CD4-positive, alpha-beta memory T cell (primary cell): ENCODE measurements around the gene WHRN. TPM values are rescaled to one million over a fixed set of nuclear protein-coding genes. Genes with fewer than 3 reads are reported as not detected.

Source experiments
- CTCF ChIA-PET: fragments of 350-600 bp; sonication (Branson Sonifier 250); formaldehyde crosslinking; loops from one replicate; lab custom pipeline; 2021; ENCODE audit warnings: inconsistent platforms; ENCODE audit not compliant: partially characterized antibody; lab: Charles Lee
- POLR2A ChIA-PET: fragments of 350-600 bp; sonication (Branson Sonifier 250); formaldehyde crosslinking; loops from one replicate; lab custom pipeline; 2021; ENCODE audit not compliant: partially characterized antibody; lab: Charles Lee
- DNase-seq, 5 donors: peaks; one replicate each; pipeline versions ENCODE4 v3.0.0 to v3.0.0-alpha.2; 2020 to 2022; ENCODE audit warnings: mixed read lengths in 1 of 5
- H3K27ac ChIP-seq: one replicate; pipeline ENCODE4 v1.7.0; 2013; ENCODE audit warnings: low read depth, low read length
- H3K27me3 ChIP-seq: 2 replicates; pipeline ENCODE4 v1.7.0; 2013; ENCODE audit warnings: mild to moderate bottlenecking, low read length, moderate library complexity; ENCODE audit not compliant: insufficient read depth
- H3K36me3 ChIP-seq: 2 replicates; pipeline ENCODE4 v1.7.0; 2013; ENCODE audit warnings: mild to moderate bottlenecking, low read length, moderate library complexity; ENCODE audit not compliant: insufficient read depth
- H3K4me1 ChIP-seq: 2 replicates; pipeline ENCODE4 v1.7.0; 2013; ENCODE audit warnings: mild to moderate bottlenecking, low read length, moderate library complexity; ENCODE audit not compliant: insufficient read depth
- H3K4me3 ChIP-seq, 2 donors: one replicate each; pipeline ENCODE4 v1.7.0; 2013; ENCODE audit warnings: low read length in 2 of 2, mild to moderate bottlenecking in 1 of 2
- H3K9me3 ChIP-seq, 2 donors: one replicate each; pipeline ENCODE4 v1.7.0; 2013; ENCODE audit warnings: low read length in 2 of 2, control low read depth in 1 of 2; ENCODE audit not compliant: control insufficient read depth in 1 of 2
- H3K27ac Mint-ChIP-seq, 7 donors: one replicate each; pipeline ENCODE4 v1.8.0; 2020 to 2021; ENCODE audit warnings: mixed read lengths in 7 of 7, mild to moderate bottlenecking in 6 of 7, inconsistent platforms in 3 of 7, moderate library complexity in 3 of 7
- H3K27me3 Mint-ChIP-seq, 2 donors: one replicate each; pipeline ENCODE4 v1.8.0; 2020 to 2021; ENCODE audit warnings: mixed read lengths in 2 of 2
- H3K36me3 Mint-ChIP-seq, 2 donors: one replicate each; pipeline ENCODE4 v1.8.0; 2020 to 2021; ENCODE audit warnings: mixed read lengths in 2 of 2, inconsistent platforms in 1 of 2, mild to moderate bottlenecking in 1 of 2
- H3K4me1 Mint-ChIP-seq, 4 donors: one replicate each; pipeline ENCODE4 v1.8.0; 2020 to 2021; ENCODE audit warnings: mixed read lengths in 4 of 4, mild to moderate bottlenecking in 1 of 4
- H3K4me3 Mint-ChIP-seq, 8 donors: one replicate each; pipeline ENCODE4 v1.8.0; 2020 to 2021; ENCODE audit warnings: mixed read lengths in 8 of 8, mild to moderate bottlenecking in 7 of 8, moderate library complexity in 6 of 8, inconsistent platforms in 3 of 8
- H3K9me3 Mint-ChIP-seq, 8 donors: one replicate each; pipeline ENCODE4 v1.8.0; 2020 to 2021; ENCODE audit warnings: mixed read lengths in 8 of 8, mild to moderate bottlenecking in 5 of 8, inconsistent platforms in 3 of 8, moderate library complexity in 1 of 8
- intact Hi-C: fragments of 100-400 bp; cut with micrococcal nuclease; formaldehyde crosslinking; loops from one replicate; pipeline ENCODE4 v1.15.1; 2023
- polyA plus RNA-seq, 2 donors: library from polyadenylated mRNA; unstranded; fragments of 300-500 nt; fragmentation: Illumina TruSeq; gene quantifications; one replicate each; pipeline ENCODE4 v1.2.3, GENCODE V29; 2021
- total RNA-seq, 2 experiments: library from RNA; stranded (reverse); gene quantifications; one replicate each; pipeline ENCODE4 v1.2.3, GENCODE V29; 2021

WHRN gene
- 10 to 100 TPM in 1 of 2 experiments, 1 to 10 TPM in 1; 8.4 to 10.1 TPM for total RNA-seq
- 1 to 10 TPM in 1 of 2 donors, under 1 TPM in 1; 0.24 to 1.5 TPM for polyA plus RNA-seq

DNA sequence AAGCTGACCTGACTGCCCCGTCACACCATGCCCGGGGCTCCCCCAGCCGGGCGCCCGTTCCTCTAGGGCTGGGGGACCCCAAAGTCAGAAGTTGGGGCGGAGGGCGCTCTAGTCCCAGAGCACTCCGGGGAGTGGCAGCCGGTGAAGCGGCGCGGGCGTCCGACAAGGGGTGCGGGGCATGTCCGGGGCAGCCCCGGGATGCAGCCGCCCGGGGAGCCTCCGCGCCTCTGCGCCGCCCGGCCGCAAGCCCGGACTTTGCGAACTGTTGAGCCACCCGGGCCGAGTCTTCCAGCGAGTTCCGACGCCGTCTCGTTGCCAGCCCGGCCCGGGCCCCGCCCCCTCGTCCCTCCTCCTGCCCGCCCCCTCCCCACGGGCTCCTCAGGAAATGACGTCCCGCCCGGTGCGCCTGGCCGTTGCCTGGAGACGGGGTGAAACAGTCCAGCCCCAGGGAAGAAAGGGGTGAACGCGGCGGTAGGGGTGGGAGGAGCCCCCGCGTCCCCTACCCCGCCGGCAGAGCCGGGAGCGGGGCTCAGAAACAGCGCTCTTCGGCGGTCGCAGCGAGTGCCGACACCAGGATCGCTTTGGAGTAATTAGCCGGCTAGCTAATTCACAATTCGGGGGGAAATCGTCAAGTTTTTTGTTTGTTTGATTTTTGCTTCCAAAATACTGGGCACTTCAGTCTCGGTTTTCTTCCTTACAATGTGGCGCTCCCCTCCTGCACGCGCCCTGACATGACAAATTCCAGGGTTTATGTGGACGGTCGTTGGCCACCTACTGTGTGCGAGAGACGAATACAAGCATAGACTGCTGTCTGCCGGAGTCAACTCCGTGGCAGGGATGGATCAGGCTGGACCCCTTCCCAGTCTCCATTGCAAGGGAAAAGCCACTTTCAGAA lies at the start of gene WHRN:
Gene WHRN, minus strand, starts transcription at position 287 of the 895 bp plus-strand sequence. CDS start 672 bp downstream, outside the sequence.
- Mint-ChIP-seq H3K36me3 (no peaks in the 10 kb centered on the region), H3K4me3 (peak within 1 kb of the TSS; percentile 83 to 90 (median 87)), H3K27ac (peak within 1 kb of the TSS; percentile 89 to 97 (median 93)), H3K4me1 (peaks cover 10 to 45% (median 32%) of the 10 kb centered on the region in 4 donors), H3K9me3 (no peaks in the 10 kb centered on the region), H3K27me3 (peaks cover 16 to 17% of the 10 kb centered on the region in 2 donors)
- intact Hi-C loops, result loop anchor here (1.0 to 10.0 kb wide), 8 partner anchors 18 to 171 kb away; partner anchors contain the start of genes AKNA and ATP6V1G1
- H3K27me3 ChIP-seq, result peaks cover 4% of the 10 kb centered on the region
- H3K36me3 ChIP-seq, result no peaks in the 10 kb centered on the region
- H3K9me3 ChIP-seq, result no peaks in the 10 kb centered on the region
- peak within 1 kb of the TSS; percentile 47 for H3K27ac ChIP-seq
- POLR2A ChIA-PET, result interaction anchor here (0.6 to 3.0 kb wide), 12 partner anchors 18 to 764 kb away, joined by 3 to 15 read pairs (median 4); partner anchors contain the start of gene ATP6V1G1
- peak; percentile 91 to 95 (median 93) for DNase-seq
- peaks cover 22% of the 10 kb centered on the region for H3K4me1 ChIP-seq
- CTCF ChIA-PET, result interaction anchor here (1.0 to 6.9 kb wide), 10 partner anchors 17 to 148 kb away, joined by 3 to 75 read pairs (median 19); partner anchors contain the start of gene AKNA
- H3K4me3 ChIP-seq, result peak within 1 kb of the TSS; percentile 62 to 63

DNA sequence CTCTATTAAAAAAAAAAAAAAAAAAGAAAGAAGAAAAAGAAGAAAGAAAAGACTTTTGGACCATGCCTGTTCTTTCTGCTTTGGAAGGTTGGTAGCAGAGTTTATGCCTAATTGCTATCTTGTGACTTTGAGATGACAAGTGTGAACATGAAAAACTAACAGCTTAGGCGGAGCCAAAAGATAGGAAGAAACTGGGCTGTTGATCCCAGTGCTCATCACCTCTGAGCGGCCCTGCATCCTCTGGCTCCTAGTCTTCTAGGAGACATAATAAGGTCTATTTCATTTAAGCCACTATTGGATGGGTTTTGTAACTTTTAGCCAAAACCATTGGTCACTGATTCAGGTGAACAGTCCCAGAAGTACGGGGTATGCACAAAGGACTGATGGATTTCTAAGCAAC lies 47.9 kb upstream of the WHRN start:
- Histone ChIP-seq H3K4me1 (no peaks in the 10 kb centered on the region), H3K9me3 (no peaks in the 10 kb centered on the region), H3K36me3 (no peaks in the 10 kb centered on the region), H3K4me3 (no peak overlapping the region), H3K27me3 (no peaks in the 10 kb centered on the region), H3K27ac (no peak overlapping the region)
- no peak for DNase-seq
- Mint-ChIP-seq H3K4me3 (no peak overlapping the region), H3K27ac (no peak overlapping the region), H3K9me3 (peaks cover 0 to 8% (median 0%) of the 10 kb centered on the region in 8 donors), H3K4me1 (no peaks in the 10 kb centered on the region), H3K36me3 (no peaks in the 10 kb centered on the region), H3K27me3 (peaks cover 6 to 7% of the 10 kb centered on the region in 2 donors)
- CTCF ChIA-PET, result no interaction called here
- POLR2A ChIA-PET, result no interaction called here
- intact Hi-C loops, result no loop called here

GRCh38 chr9:114552706-114553105 lies 47.4 kb upstream of the WHRN start:
- Histone ChIP-seq H3K4me1 (no peaks in the 10 kb centered on the region), H3K4me3 (no peak overlapping the region), H3K27me3 (no peaks in the 10 kb centered on the region), H3K9me3 (no peaks in the 10 kb centered on the region), H3K36me3 (no peaks in the 10 kb centered on the region), H3K27ac (no peak overlapping the region)
- peaks cover 0 to 8% (median 0%) of the 10 kb centered on the region in 8 donors for H3K9me3 Mint-ChIP-seq
- no peak overlapping the region for H3K4me3 Mint-ChIP-seq
- H3K4me1 Mint-ChIP-seq, result no peaks in the 10 kb centered on the region
- CTCF ChIA-PET, result no interaction called here
- peaks cover 6 to 7% of the 10 kb centered on the region in 2 donors for H3K27me3 Mint-ChIP-seq
- no peak overlapping the region for H3K27ac Mint-ChIP-seq
- no peak for DNase-seq
- POLR2A ChIA-PET, result no interaction called here
- H3K36me3 Mint-ChIP-seq, result no peaks in the 10 kb centered on the region
- intact Hi-C loops, result no loop called here

- Histone ChIP-seq H3K4me1 (no peaks in the 10 kb centered on the region), H3K27ac (no peak overlapping the region), H3K36me3 (no peaks in the 10 kb centered on the region), H3K27me3 (no peaks in the 10 kb centered on the region), H3K4me3 (no peak overlapping the region), H3K9me3 (no peaks in the 10 kb centered on the region)
- ChIA-PET CTCF (interaction anchor here (1.0 to 1.1 kb wide), 2 partner anchors 41 to 101 kb away, joined by 3 to 6 read pairs; no protein-coding TSS in a partner anchor), POLR2A (interaction anchor here (1.2 kb wide), 1 partner anchor 40 kb away, joined by 3 read pairs; no protein-coding TSS in a partner anchor)
- DNase-seq, result no peak
- intact Hi-C loops, result no loop called here
- Mint-ChIP-seq H3K27me3 (peaks cover 7 to 10% of the 10 kb centered on the region in 2 donors), H3K4me1 (no peaks in the 10 kb centered on the region), H3K4me3 (no peak overlapping the region), H3K9me3 (peaks cover 0 to 11% (median 0%) of the 10 kb centered on the region in 8 donors), H3K27ac (no peak overlapping the region), H3K36me3 (no peaks in the 10 kb centered on the region)
These were observed 46.7 kb upstream of the WHRN start for GRCh38 chr9:114551750-114552685.

- Histone ChIP-seq H3K36me3 (no peaks in the 10 kb centered on the region), H3K4me1 (no peaks in the 10 kb centered on the region), H3K9me3 (no peaks in the 10 kb centered on the region), H3K4me3 (no peak overlapping the region), H3K27me3 (no peaks in the 10 kb centered on the region), H3K27ac (no peak overlapping the region)
- Mint-ChIP-seq H3K4me1 (no peaks in the 10 kb centered on the region), H3K27me3 (peaks cover 10 to 17% of the 10 kb centered on the region in 2 donors), H3K27ac (no peak overlapping the region), H3K4me3 (no peak overlapping the region), H3K9me3 (peaks cover 0 to 9% (median 0%) of the 10 kb centered on the region in 8 donors), H3K36me3 (no peaks in the 10 kb centered on the region)
- DNase-seq, result no peak
- POLR2A ChIA-PET, result no interaction called here
- intact Hi-C loops, result no loop called here
- CTCF ChIA-PET, result interaction anchor here (1.5 kb wide), 1 partner anchor 10 kb away, joined by 6 read pairs; no protein-coding TSS in a partner anchor
These were observed 44.5 kb upstream of the WHRN start for GRCh38 chr9:114549697-114550330.

GRCh38 chr9:114546851-114547250 lies 41.6 kb upstream of the WHRN start:
- no peak for DNase-seq
- ChIA-PET CTCF (interaction anchor here (1.3 to 1.8 kb wide), 2 partner anchors 41 to 107 kb away, joined by 3 to 4 read pairs; partner anchors contain the start of gene ATP6V1G1), POLR2A (no interaction called here)
- Mint-ChIP-seq H3K4me3 (no peak overlapping the region), H3K4me1 (no peaks in the 10 kb centered on the region), H3K9me3 (peaks cover 0 to 9% (median 0%) of the 10 kb centered on the region in 8 donors), H3K27ac (no peak overlapping the region), H3K27me3 (peaks cover 6 to 20% of the 10 kb centered on the region in 2 donors), H3K36me3 (no peaks in the 10 kb centered on the region)
- Histone ChIP-seq H3K9me3 (no peaks in the 10 kb centered on the region), H3K27me3 (no peaks in the 10 kb centered on the region), H3K36me3 (no peaks in the 10 kb centered on the region), H3K4me3 (no peak overlapping the region), H3K27ac (no peak overlapping the region), H3K4me1 (no peaks in the 10 kb centered on the region)
- intact Hi-C loops, result no loop called here
